WERI-Rb-1 (cell line): Measurements from ENCODE around the gene ROR1.

ENCODE experiments used
- DNase-seq: peaks from one replicate; pipeline ENCODE4 v3.0.0-alpha.2; 2020
- H3K27ac ChIP-seq: fragments of 250-450 bp; sonication (Bioruptor Pico); 2 replicates; pipeline ENCODE4 v1.5.1; 2020; ENCODE audit warnings: mild to moderate bottlenecking, moderate library complexity
- H3K27me3 ChIP-seq: fragments of 250-450 bp; sonication (Bioruptor Pico); 2 replicates; pipeline ENCODE4 v1.5.1; 2021; ENCODE audit warnings: mild to moderate bottlenecking, low read depth, moderate library complexity; ENCODE audit not compliant: insufficient read depth, severe bottlenecking
- H3K36me3 ChIP-seq: fragments of 250-450 bp; sonication (Bioruptor Pico); 2 replicates; pipeline ENCODE4 v1.5.1; 2020; ENCODE audit warnings: mild to moderate bottlenecking, moderate library complexity
- H3K4me3 ChIP-seq: 2 replicates; pipeline ENCODE4 v1.5.1; 2011; ENCODE audit warnings: low read depth, mild to moderate bottlenecking, control low read depth, low read length
- H3K9me3 ChIP-seq: fragments of 250-450 bp; sonication (Bioruptor Pico); 2 replicates; pipeline ENCODE4 v1.5.1; 2021; ENCODE audit warnings: mild to moderate bottlenecking, moderate library complexity; ENCODE audit not compliant: severe bottlenecking
- CTCF ChIP-seq: IDR thresholded peaks from 2 replicates; pipeline ENCODE4 v1.5.1; 2011; ENCODE audit warnings: low read depth, mild to moderate bottlenecking, control low read depth, inconsistent platforms, low read length

The ROR1 gene

DNA sequence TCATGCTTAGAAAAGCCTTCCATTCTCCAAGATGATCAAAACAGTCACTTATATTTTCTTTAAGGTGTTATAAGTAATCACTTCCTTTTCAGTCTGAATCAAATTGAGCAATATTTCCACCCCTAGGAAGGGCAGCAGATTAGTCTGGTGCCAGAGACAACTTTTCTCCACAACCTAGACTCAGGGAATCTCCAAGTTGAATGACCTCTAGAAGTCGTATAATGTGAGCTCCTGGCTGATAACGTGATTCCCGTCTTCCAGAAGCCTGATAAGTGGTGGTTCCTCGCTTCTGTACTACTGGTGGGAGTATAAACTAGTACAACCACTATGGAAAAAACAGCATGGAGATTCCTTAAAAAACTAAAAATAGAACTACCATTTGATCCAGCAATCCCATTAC lies 251.2 kb downstream of the ROR1 start:
- Histone ChIP-seq H3K27ac (no peak overlapping the region), H3K9me3 (no peaks in the 10 kb centered on the region), H3K4me3 (no peak overlapping the region), H3K36me3 (no peaks in the 10 kb centered on the region), H3K27me3 (no peaks in the 10 kb centered on the region)
- no peak for DNase-seq
- TF ChIP-seq CTCF, result no peak

DNA sequence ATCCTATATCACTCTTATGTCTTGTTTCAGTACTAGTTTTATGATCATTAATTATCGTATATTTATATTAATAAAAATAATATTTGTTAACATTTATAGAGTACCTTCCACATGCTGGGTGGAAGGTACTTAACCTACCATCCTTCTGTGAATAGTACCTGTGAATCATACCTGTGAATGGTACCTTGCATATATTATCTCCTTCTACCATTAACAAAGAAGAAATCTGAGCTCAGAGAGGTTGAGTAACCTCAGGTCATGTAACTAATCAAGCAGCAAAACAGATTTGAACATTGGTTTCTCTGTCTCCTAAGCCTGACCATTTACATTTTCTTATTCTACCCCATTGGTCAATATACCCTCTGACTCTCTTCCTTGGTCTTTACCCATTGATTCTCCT lies 255.2 kb downstream of the ROR1 start:
- no peak overlapping the region for H3K27ac ChIP-seq
- no peaks in the 10 kb centered on the region for H3K36me3 ChIP-seq
- no peak overlapping the region for H3K4me3 ChIP-seq
- no peak for DNase-seq
- H3K27me3 ChIP-seq, result no peaks in the 10 kb centered on the region
- H3K9me3 ChIP-seq, result no peaks in the 10 kb centered on the region
- TF ChIP-seq CTCF, result no peak

DNA sequence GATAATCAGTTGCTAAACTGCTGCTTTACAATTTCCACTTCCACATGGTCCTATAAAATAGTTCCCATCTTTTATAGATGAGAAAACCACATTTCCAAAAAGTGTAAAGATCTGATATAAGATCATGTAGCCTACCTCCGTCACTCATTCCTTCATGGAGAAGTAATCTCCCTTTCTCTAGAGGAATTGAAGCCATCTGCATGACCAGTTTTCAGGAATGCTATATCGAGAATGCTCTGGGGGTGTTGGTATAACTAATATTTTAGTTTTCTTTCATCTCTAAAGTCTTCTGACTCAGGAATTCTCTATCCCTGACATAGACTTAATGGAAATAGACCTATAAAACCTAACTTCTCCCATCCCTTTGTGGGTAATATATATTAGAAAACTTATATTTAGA lies 256.6 kb downstream of the ROR1 start:
- Histone ChIP-seq H3K27me3 (no peaks in the 10 kb centered on the region), H3K4me3 (no peak overlapping the region), H3K9me3 (no peaks in the 10 kb centered on the region), H3K36me3 (no peaks in the 10 kb centered on the region), H3K27ac (no peak overlapping the region)
- TF ChIP-seq CTCF, result no peak
- DNase-seq, result no peak

GRCh38 chr1:64031236-64031635 lies 257.4 kb downstream of the ROR1 start:
- DNase-seq, result no peak
- H3K4me3 ChIP-seq, result no peak overlapping the region
- no peak overlapping the region for H3K27ac ChIP-seq
- no peaks in the 10 kb centered on the region for H3K27me3 ChIP-seq
- no peaks in the 10 kb centered on the region for H3K36me3 ChIP-seq
- TF ChIP-seq CTCF, result no peak
- H3K9me3 ChIP-seq, result no peaks in the 10 kb centered on the region

- DNase-seq, result no peak
- Histone ChIP-seq H3K4me3 (no peak overlapping the region), H3K9me3 (no peaks in the 10 kb centered on the region), H3K27ac (no peak overlapping the region), H3K36me3 (no peaks in the 10 kb centered on the region), H3K27me3 (no peaks in the 10 kb centered on the region)
- no peak for TF ChIP-seq CTCF
These were observed 259.9 kb downstream of the ROR1 start for GRCh38 chr1:64033667-64034220.

DNA sequence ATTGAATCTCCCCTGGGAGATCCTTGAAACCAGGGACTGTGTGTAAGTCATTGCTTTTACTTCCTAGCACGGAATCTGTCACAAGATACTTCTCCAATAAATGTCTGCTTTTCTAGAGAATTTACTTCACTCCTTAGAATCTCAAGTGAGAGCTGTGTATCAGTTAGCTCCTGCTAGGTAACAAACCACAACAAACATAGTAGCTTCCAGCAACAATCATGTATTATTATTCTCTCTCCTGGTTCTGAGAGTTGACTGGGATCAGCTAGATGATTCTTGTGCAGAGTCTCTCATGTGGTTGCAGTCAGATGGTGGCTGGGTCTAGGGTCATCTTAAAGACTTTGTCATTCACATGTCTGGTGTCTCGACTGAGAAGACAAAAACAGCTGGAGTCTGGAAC lies 262.7 kb downstream of the ROR1 start:
- Histone ChIP-seq H3K27ac (no peak overlapping the region), H3K4me3 (no peak overlapping the region), H3K36me3 (no peaks in the 10 kb centered on the region), H3K27me3 (no peaks in the 10 kb centered on the region), H3K9me3 (no peaks in the 10 kb centered on the region)
- DNase-seq, result no peak
- no peak for TF ChIP-seq CTCF
